Suprapubic skin (tissue), 4 donors: ENCODE results near the gene UBR3. TPM values are rescaled to one million over a fixed set of nuclear protein-coding genes. Genes with fewer than 3 reads are reported as not detected.

ENCODE experiments used
- DNase-seq, 2 donors: peaks; one replicate each; pipeline ENCODE4 v3.0.0-alpha.2; 2019; ENCODE audit warnings: low spot score in 2 of 2
- H3K27ac ChIP-seq: fragments of 200-600 bp; sonication (generic); one replicate; pipeline ENCODE4 v1.5.1; 2019
- H3K27me3 ChIP-seq: fragments of 200-600 bp; sonication (generic); one replicate; pipeline ENCODE4 v1.5.1; 2019
- H3K36me3 ChIP-seq: fragments of 200-600 bp; sonication (generic); one replicate; pipeline ENCODE4 v1.5.1; 2019
- H3K4me1 ChIP-seq: fragments of 200-600 bp; sonication (generic); one replicate; pipeline ENCODE4 v1.5.1; 2019
- H3K4me3 ChIP-seq: fragments of 200-600 bp; sonication (generic); one replicate; pipeline ENCODE4 v1.5.1; 2019; ENCODE audit warnings: mild to moderate bottlenecking
- H3K9me3 ChIP-seq: fragments of 200-600 bp; sonication (generic); one replicate; pipeline ENCODE4 v1.5.1; 2019
- CTCF ChIP-seq, 2 donors: fragments of 200-600 bp in 1 of 2; fragments of 450-650 bp in 1 of 2; sonication (generic) in 1 of 2; IDR thresholded peaks; one replicate each; pipeline ENCODE4 v1.5.1; 2016 to 2019; ENCODE audit warnings: antibody characterized with exemption in 2 of 2, mild to moderate bottlenecking in 1 of 2, moderate library complexity in 1 of 2
- EP300 ChIP-seq: sonication (generic); formaldehyde crosslinking; IDR thresholded peaks from one replicate; pipeline ENCODE4 v1.6.1; 2017; ENCODE audit warnings: antibody characterized with exemption
- POLR2A ChIP-seq, 2 donors: fragments of 450-650 bp; IDR thresholded peaks; one replicate each; pipeline ENCODE4 v1.6.1; 2017; ENCODE audit warnings: antibody characterized with exemption in 2 of 2, mild to moderate bottlenecking in 2 of 2, moderate library complexity in 2 of 2
- POLR2AphosphoS5 ChIP-seq, 3 donors: sonication (generic); formaldehyde crosslinking; IDR thresholded peaks; one replicate each; pipeline ENCODE4 v1.6.1; 2017; ENCODE audit warnings: antibody characterized with exemption in 3 of 3
- WGBS: methylation state at CpG from one replicate; pipeline ENCODE4 v1.1.5; 2018; 5-methylcytosine and 5-hydroxymethylcytosine counted together
- total RNA-seq, 4 donors: library from RNA; depleted of rRNA; stranded (reverse); fragments of >200 nt; gene quantifications; one replicate each; pipeline ENCODE4 v1.1.0, GENCODE V29; 2016

UBR3 gene
- total RNA-seq, 4 donors from 2014 or later, result 41.9 to 140 (median 60.4) TPM

GRCh38 chr2:170087413-170087793, 260.1 kb downstream of the UBR3 start:
- H3K36me3 ChIP-seq, result peaks cover 2% of the 10 kb centered on the region
- DNase-seq, result no peak
- 75% methylated on average over 2 of the region's 2 CpGs for WGBS

DNA sequence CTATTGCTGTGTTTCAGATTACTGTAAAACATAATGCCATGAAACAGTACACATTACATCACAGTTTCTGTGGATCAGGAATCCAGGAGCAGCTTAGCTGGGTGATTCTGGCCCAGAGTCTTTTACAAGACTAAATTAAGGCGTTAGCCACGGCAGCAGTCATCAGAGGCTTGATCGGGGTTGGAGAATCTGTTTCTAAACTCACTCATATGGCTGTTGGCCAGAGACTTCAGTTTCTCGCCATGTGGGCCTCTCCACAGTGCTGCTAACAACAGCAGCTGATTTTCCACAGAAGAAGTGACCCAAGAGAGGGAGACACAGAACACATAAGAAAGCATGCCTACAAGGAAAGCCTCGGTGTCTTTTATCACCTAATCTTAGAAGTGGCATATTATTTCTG, 261.5 kb downstream of the UBR3 start:
- TF ChIP-seq EP300 (no peak), POLR2AphosphoS5 (IDR thresholded peaks at IDR 0.05) (no peak), CTCF (IDR thresholded peaks at IDR 0.05) (no peak), POLR2A (IDR thresholded peaks at IDR 0.05) (no peak)
- Histone ChIP-seq H3K4me1 (peaks cover 4% of the 10 kb centered on the region), H3K4me3 (no peak overlapping the region), H3K27me3 (no peaks in the 10 kb centered on the region), H3K36me3 (no peaks in the 10 kb centered on the region), H3K27ac (no peak overlapping the region), H3K9me3 (no peaks in the 10 kb centered on the region)
- WGBS, result 38% methylated on average over 5 of the region's 5 CpGs
- no peak for DNase-seq

More at GRCh38 chr2:170087413-170087793, 260.1 kb downstream of the UBR3 start:
- Histone ChIP-seq H3K27me3 (no peaks in the 10 kb centered on the region), H3K4me1 (peaks cover 4% of the 10 kb centered on the region), H3K4me3 (no peak overlapping the region), H3K9me3 (no peaks in the 10 kb centered on the region), H3K27ac (no peak overlapping the region)
- TF ChIP-seq POLR2A (IDR thresholded peaks at IDR 0.05), result no peak
- TF ChIP-seq POLR2AphosphoS5 (IDR thresholded peaks at IDR 0.05), result no peak
- no peak for TF ChIP-seq EP300
- no peak for TF ChIP-seq CTCF (IDR thresholded peaks at IDR 0.05)

GRCh38 chr2:170090229-170090628, 263.0 kb downstream of the UBR3 start:
- peaks cover 4% of the 10 kb centered on the region for H3K4me1 ChIP-seq
- no peaks in the 10 kb centered on the region for H3K36me3 ChIP-seq
- no peak overlapping the region for H3K27ac ChIP-seq
- TF ChIP-seq EP300, result no peak
- TF ChIP-seq POLR2AphosphoS5 (IDR thresholded peaks at IDR 0.05), result no peak
- TF ChIP-seq CTCF (IDR thresholded peaks at IDR 0.05), result no peak
- TF ChIP-seq POLR2A (IDR thresholded peaks at IDR 0.05), result no peak
- H3K4me3 ChIP-seq, result no peak overlapping the region
- H3K9me3 ChIP-seq, result no peaks in the 10 kb centered on the region
- no peak for DNase-seq
- no peaks in the 10 kb centered on the region for H3K27me3 ChIP-seq

GRCh38 chr2:170091436-170091835, 264.2 kb downstream of the UBR3 start:
- WGBS, result 88% methylated on average over 3 of the region's 3 CpGs
- DNase-seq, result no peak
- no peaks in the 10 kb centered on the region for H3K36me3 ChIP-seq

GRCh38 chr2:170092436-170093060, 265.3 kb downstream of the UBR3 start:
- TF ChIP-seq POLR2A (IDR thresholded peaks at IDR 0.05), result no peak
- no peak for TF ChIP-seq POLR2AphosphoS5 (IDR thresholded peaks at IDR 0.05)
- TF ChIP-seq CTCF (IDR thresholded peaks at IDR 0.05), result no peak
- TF ChIP-seq EP300, result no peak
- WGBS, result 85% methylated on average over 4 of the region's 4 CpGs
- H3K27ac ChIP-seq, result no peak overlapping the region
- no peak overlapping the region for H3K4me3 ChIP-seq
- no peak for DNase-seq
- no peaks in the 10 kb centered on the region for H3K36me3 ChIP-seq
- H3K4me1 ChIP-seq, result peaks cover 4% of the 10 kb centered on the region
- H3K27me3 ChIP-seq, result no peaks in the 10 kb centered on the region
- no peaks in the 10 kb centered on the region for H3K9me3 ChIP-seq

More at GRCh38 chr2:170091436-170091835, 264.2 kb downstream of the UBR3 start:
- no peak overlapping the region for H3K4me3 ChIP-seq
- TF ChIP-seq CTCF (IDR thresholded peaks at IDR 0.05) (no peak), EP300 (no peak), POLR2AphosphoS5 (IDR thresholded peaks at IDR 0.05) (no peak), POLR2A (IDR thresholded peaks at IDR 0.05) (no peak)
- H3K27ac ChIP-seq, result no peak overlapping the region
- no peaks in the 10 kb centered on the region for H3K9me3 ChIP-seq
- H3K4me1 ChIP-seq, result peaks cover 4% of the 10 kb centered on the region
- no peaks in the 10 kb centered on the region for H3K27me3 ChIP-seq
